HCT116 (cell line): ENCODE measurements around the gene PTPRA. TPM values are rescaled to one million over a fixed set of nuclear protein-coding genes. Genes with fewer than 3 reads are reported as not detected.
A peak's percentile ranks its signal among the peaks of the same experiment; 100 is the strongest.

ENCODE experiments used
- ATAC-seq: fragments of 200-7000 bp; cut with Tn5 transposase; 2 replicates; pipeline ENCODE4 v1.9.1; 2020; ENCODE audit warnings: mild to moderate bottlenecking, moderate library complexity
- BruUV-seq: library from RNA; stranded (reverse); fragments of 400-500 nt; replicated peaks from 2 replicates; lab custom pipeline; 2021; lab: Mats Ljungman, UMichigan
- CTCF ChIA-PET: fragments of 300-600 bp; sonication (Branson Sonifier 250); formaldehyde crosslinking; loops from one replicate; lab custom pipeline; 2021; ENCODE audit warnings: antibody characterized with exemption; lab: Charles Lee
- POLR2A ChIA-PET: fragments of 300-600, 350-600 bp; sonication (Branson Sonifier 250); formaldehyde crosslinking; loops from one replicate; lab custom pipeline; 2021; ENCODE audit warnings: antibody characterized with exemption; lab: Charles Lee
- RAD21 ChIA-PET, 2 experiments: fragments of 300-600 bp; sonication (Branson Sonifier 250); formaldehyde crosslinking; loops; one replicate each; lab custom pipeline; 2023; ENCODE audit warnings: low total read pairs in 2 of 2; ENCODE audit not compliant: uncharacterized antibody in 2 of 2, unreplicated experiment in 2 of 2, low non-redundant PET in 1 of 2; lab: Charles Lee
- DNase-seq: peaks from one replicate; pipeline ENCODE4 v3.0.0-alpha.2; 2010; ENCODE audit warnings: low read depth, low spot score
- H2AFZ ChIP-seq: fragments of 200-600 bp; shearing (Covaris generic), sonication (generic); 2 replicates; pipeline ENCODE4 v1.6.1; 2017; ENCODE audit warnings: low read depth, mixed run types, mixed read lengths, antibody characterized with exemption, low read length; ENCODE audit not compliant: poor library complexity, severe bottlenecking
- H3K27ac ChIP-seq: 2 replicates; pipeline ENCODE4 v1.5.1; 2012; ENCODE audit warnings: low read depth, low read length
- H3K27me3 ChIP-seq: fragments of 200-600 bp; sonication (generic); 2 replicates; pipeline ENCODE4 v1.6.1; 2016; ENCODE audit warnings: mixed run types, low read length, mixed read lengths; ENCODE audit not compliant: insufficient read depth
- H3K36me3 ChIP-seq, 2 experiments: fragments of 200-500 bp in 1 of 2; fragments of 200-600 bp in 1 of 2; sonication (Bioruptor generic) in 1 of 2; sonication (generic) in 1 of 2; 2 replicates each; pipeline versions ENCODE4 v1.5.1 to v1.6.1; 2014 to 2016; ENCODE audit warnings: low read length in 2 of 2, inconsistent platforms in 1 of 2, mixed read lengths in 1 of 2, mixed run types in 1 of 2; ENCODE audit not compliant: insufficient read depth in 2 of 2, control insufficient read depth in 1 of 2
- H3K4me1 ChIP-seq, 2 experiments: fragments of 200-600 bp in 1 of 2; sonication (generic) in 1 of 2; 2 replicates each; pipeline versions ENCODE4 v1.5.1 to v1.6.1; 2012 to 2017; ENCODE audit warnings: low read length in 2 of 2, inconsistent platforms in 1 of 2, mild to moderate bottlenecking in 1 of 2, mixed read lengths in 1 of 2, mixed run types in 1 of 2, moderate library complexity in 1 of 2; ENCODE audit not compliant: insufficient read depth in 2 of 2, control insufficient read depth in 1 of 2
- H3K4me2 ChIP-seq: fragments of 200-600 bp; sonication (generic); 2 replicates; pipeline ENCODE4 v1.6.1; 2017; ENCODE audit warnings: mixed run types, low read length, mixed read lengths
- H3K4me3 ChIP-seq, 2 experiments: fragments of 200-600 bp in 1 of 2; sonication (generic) in 1 of 2; replicated peaks in 1 of 2; 2 replicates each; pipeline ENCODE4 v1.5.1; 2011 to 2016; ENCODE audit warnings: low read length in 2 of 2, control low read depth in 1 of 2, low read depth in 1 of 2, mild to moderate bottlenecking in 1 of 2, mixed read lengths in 1 of 2, mixed run types in 1 of 2
- H3K79me2 ChIP-seq: fragments of 200-600 bp; sonication (generic); 2 replicates; pipeline ENCODE4 v1.6.1; 2017; ENCODE audit warnings: mild to moderate bottlenecking, mixed run types, low read length, moderate library complexity, mixed read lengths; ENCODE audit not compliant: insufficient read depth
- H3K9ac ChIP-seq: fragments of 200-600 bp; sonication (generic); 2 replicates; pipeline ENCODE4 v1.6.1; 2016; ENCODE audit warnings: low read length, mixed read lengths
- H3K9me2 ChIP-seq: fragments of 200-600 bp; sonication (generic), shearing (Covaris generic); 2 replicates; pipeline ENCODE4 v1.6.1; 2017; ENCODE audit warnings: mixed run types, mild to moderate bottlenecking, moderate library complexity; ENCODE audit not compliant: insufficient read depth
- H3K9me3 ChIP-seq, 2 experiments: fragments of 200-500 bp in 1 of 2; fragments of 200-600 bp in 1 of 2; sonication (Bioruptor generic) in 1 of 2; sonication (generic) in 1 of 2; 2 replicates each; pipeline ENCODE4 v1.6.1; 2014 to 2017; ENCODE audit warnings: low read length in 2 of 2, mixed read lengths in 2 of 2, inconsistent platforms in 1 of 2, low read depth in 1 of 2, mild to moderate bottlenecking in 1 of 2, mixed run types in 1 of 2, moderate library complexity in 1 of 2; ENCODE audit not compliant: control insufficient read depth in 1 of 2, insufficient read depth in 1 of 2
- H4K20me1 ChIP-seq: fragments of 200-600 bp; sonication (generic), shearing (Covaris generic); 2 replicates; pipeline ENCODE4 v1.6.1; 2017; ENCODE audit warnings: mixed run types, mild to moderate bottlenecking, moderate library complexity; ENCODE audit not compliant: insufficient read depth
- CEBPB ChIP-seq: IDR thresholded peaks from 2 replicates; pipeline ENCODE4 v1.6.1; 2012; ENCODE audit warnings: low read depth
- EGR1 ChIP-seq: IDR thresholded peaks from 2 replicates; pipeline ENCODE4 v1.6.1; 2012; ENCODE audit warnings: low read depth
- ELF1 ChIP-seq: IDR thresholded peaks from 2 replicates; pipeline ENCODE4 v1.6.1; 2012; ENCODE audit warnings: low read depth, borderline replicate concordance
- EZH2phosphoT487 ChIP-seq: fragments of 200-600 bp; IDR thresholded peaks from 2 replicates; pipeline ENCODE4 v1.6.1; 2018; ENCODE audit warnings: antibody characterized with exemption, borderline replicate concordance
- FOSL1 ChIP-seq: IDR thresholded peaks from 2 replicates; pipeline ENCODE4 v1.6.1; 2012; ENCODE audit warnings: low read depth
- POLR2AphosphoS5 ChIP-seq: IDR thresholded peaks from 2 replicates; pipeline ENCODE4 v1.6.1; 2011; ENCODE audit warnings: mild to moderate bottlenecking, low read depth, low read length, moderate library complexity
- RAD21 ChIP-seq: IDR thresholded peaks from 2 replicates; pipeline ENCODE4 v1.6.1; 2012; ENCODE audit warnings: low read depth, mild to moderate bottlenecking
- SP1 ChIP-seq: IDR thresholded peaks from 2 replicates; pipeline ENCODE4 v1.6.1; 2012; ENCODE audit warnings: low read depth
- TCF7L2 ChIP-seq: IDR thresholded peaks from 2 replicates; pipeline ENCODE4 v1.7.0; 2011; ENCODE audit warnings: borderline replicate concordance, inconsistent platforms; ENCODE audit not compliant: insufficient read depth, insufficient read length; ENCODE audit errors: extremely low read depth
- ZFX ChIP-seq: fragments of 450-650 bp; IDR thresholded peaks from 2 replicates; pipeline ENCODE4 v1.6.1; 2017
- ZNF274 ChIP-seq: fragments of 200-500 bp; sonication (Bioruptor generic); IDR thresholded peaks from 2 replicates; pipeline ENCODE4 v1.6.1; 2014; ENCODE audit warnings: mild to moderate bottlenecking, low read depth, low read length, inconsistent platforms
- intact Hi-C: fragments of 100-400 bp; cut with micrococcal nuclease; formaldehyde crosslinking; loops from 2 replicates; pipeline ENCODE4 v1.10.0; 2022
- total RNA-seq: library from RNA; stranded (reverse); gene quantifications from one replicate; pipeline ENCODE4 v1.2.1, GENCODE V29; 2021; ENCODE audit not compliant: unreplicated experiment
- TF ChIP-seq, protein P1 (sequence below): IDR thresholded peaks from 2 replicates; pipeline ENCODE4 v1.6.1; 2011; ENCODE audit warnings: mild to moderate bottlenecking, low read length, moderate library complexity; ENCODE audit not compliant: insufficient replicate concordance; ENCODE audit errors: extremely low read depth
- TF ChIP-seq, protein P2 (sequence below), 3 experiments: fragments of 200-600 bp in 1 of 3; sonication (generic) in 1 of 3; IDR thresholded peaks in 2 of 3; conservative IDR thresholded peaks in 1 of 3; 2 replicates each; pipeline ENCODE4 v1.5.1; 2012 to 2017; ENCODE audit warnings: low read depth in 2 of 3, low read length in 2 of 3, antibody characterized with exemption in 1 of 3, borderline replicate concordance in 1 of 3, control low read depth in 1 of 3, mild to moderate bottlenecking in 1 of 3, mixed read lengths in 1 of 3, mixed run types in 1 of 3, moderate library complexity in 1 of 3; ENCODE audit not compliant: insufficient read depth in 1 of 3

The PTPRA gene
- total RNA-seq, 1 experiment from 2014 or later, result 44.6 TPM

- Histone ChIP-seq H3K9ac (no peak overlapping the region), H3K4me2 (no peak overlapping the region), H4K20me1 (no peaks in the 10 kb centered on the region), H3K36me3 (peaks cover 5 to 13% of the 10 kb centered on the region in 2 experiments; a peak in 2 of 4 replicates), H3K79me2 (peaks cover 21% of the 10 kb centered on the region), H3K27me3 (no peaks in the 10 kb centered on the region), H2AFZ (no peak overlapping the region), H3K27ac (no peak overlapping the region), H3K4me3 (no peak overlapping the region), H3K4me1 (peaks cover 0 to 18% of the 10 kb centered on the region in 2 experiments; a peak in 2 of 4 replicates), H3K9me3 (no peaks in the 10 kb centered on the region), H3K9me2 (no peaks in the 10 kb centered on the region)
- no peak for DNase-seq
- ChIA-PET RAD21 (no interaction called here), CTCF (no interaction called here), POLR2A (no interaction called here)
- intact Hi-C loops, result loop anchor here (2.0 kb wide), 1 partner anchor 225 kb away; no protein-coding TSS in a partner anchor
- peak; percentile 46; the same call in 1 of the 2 replicates for ATAC-seq
- TF ChIP-seq, protein P1, sequence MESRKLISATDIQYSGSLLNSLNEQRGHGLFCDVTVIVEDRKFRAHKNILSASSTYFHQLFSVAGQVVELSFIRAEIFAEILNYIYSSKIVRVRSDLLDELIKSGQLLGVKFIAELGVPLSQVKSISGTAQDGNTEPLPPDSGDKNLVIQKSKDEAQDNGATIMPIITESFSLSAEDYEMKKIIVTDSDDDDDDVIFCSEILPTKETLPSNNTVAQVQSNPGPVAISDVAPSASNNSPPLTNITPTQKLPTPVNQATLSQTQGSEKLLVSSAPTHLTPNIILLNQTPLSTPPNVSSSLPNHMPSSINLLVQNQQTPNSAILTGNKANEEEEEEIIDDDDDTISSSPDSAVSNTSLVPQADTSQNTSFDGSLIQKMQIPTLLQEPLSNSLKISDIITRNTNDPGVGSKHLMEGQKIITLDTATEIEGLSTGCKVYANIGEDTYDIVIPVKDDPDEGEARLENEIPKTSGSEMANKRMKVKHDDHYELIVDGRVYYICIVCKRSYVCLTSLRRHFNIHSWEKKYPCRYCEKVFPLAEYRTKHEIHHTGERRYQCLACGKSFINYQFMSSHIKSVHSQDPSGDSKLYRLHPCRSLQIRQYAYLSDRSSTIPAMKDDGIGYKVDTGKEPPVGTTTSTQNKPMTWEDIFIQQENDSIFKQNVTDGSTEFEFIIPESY, result no peak
- TF ChIP-seq, protein P2, sequence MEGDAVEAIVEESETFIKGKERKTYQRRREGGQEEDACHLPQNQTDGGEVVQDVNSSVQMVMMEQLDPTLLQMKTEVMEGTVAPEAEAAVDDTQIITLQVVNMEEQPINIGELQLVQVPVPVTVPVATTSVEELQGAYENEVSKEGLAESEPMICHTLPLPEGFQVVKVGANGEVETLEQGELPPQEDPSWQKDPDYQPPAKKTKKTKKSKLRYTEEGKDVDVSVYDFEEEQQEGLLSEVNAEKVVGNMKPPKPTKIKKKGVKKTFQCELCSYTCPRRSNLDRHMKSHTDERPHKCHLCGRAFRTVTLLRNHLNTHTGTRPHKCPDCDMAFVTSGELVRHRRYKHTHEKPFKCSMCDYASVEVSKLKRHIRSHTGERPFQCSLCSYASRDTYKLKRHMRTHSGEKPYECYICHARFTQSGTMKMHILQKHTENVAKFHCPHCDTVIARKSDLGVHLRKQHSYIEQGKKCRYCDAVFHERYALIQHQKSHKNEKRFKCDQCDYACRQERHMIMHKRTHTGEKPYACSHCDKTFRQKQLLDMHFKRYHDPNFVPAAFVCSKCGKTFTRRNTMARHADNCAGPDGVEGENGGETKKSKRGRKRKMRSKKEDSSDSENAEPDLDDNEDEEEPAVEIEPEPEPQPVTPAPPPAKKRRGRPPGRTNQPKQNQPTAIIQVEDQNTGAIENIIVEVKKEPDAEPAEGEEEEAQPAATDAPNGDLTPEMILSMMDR (IDR thresholded peaks at IDR 0.05 in 2 of 3, conservative IDR thresholded peaks at IDR 0.05 in 1 of 3; ENCODE audit: borderline replicate concordance in 1 of 3, insufficient read depth in 1 of 3, low read depth in 2 of 3, low read length in 2 of 3), result peak in 2 of 3 experiments; percentile 15 to 27; a peak in 1 of 6 replicates
- BruUV-seq, result no TSS peak
These were observed 178.2 kb downstream of the PTPRA start for GRCh38 chr20:3051385-3052019.

GRCh38 chr20:3059489-3059888, 186.2 kb downstream of the PTPRA start:
- no peak overlapping the region for H2AFZ ChIP-seq
- no peak overlapping the region for H3K27ac ChIP-seq
- BruUV-seq, result no TSS peak
- H3K4me2 ChIP-seq, result no peak overlapping the region
- H3K9me2 ChIP-seq, result no peaks in the 10 kb centered on the region
- no peak for ATAC-seq
- no peaks in the 10 kb centered on the region for H3K36me3 ChIP-seq
- ChIA-PET POLR2A (no interaction called here), CTCF (no interaction called here), RAD21 (no interaction called here)
- intact Hi-C loops, result no loop called here
- no peaks in the 10 kb centered on the region for H3K9me3 ChIP-seq
- no peak overlapping the region for H3K9ac ChIP-seq
- no peak for DNase-seq
- H3K79me2 ChIP-seq, result no peaks in the 10 kb centered on the region
- no peaks in the 10 kb centered on the region for H3K27me3 ChIP-seq
- H3K4me3 ChIP-seq, result no peak overlapping the region
- H3K4me1 ChIP-seq, result no peaks in the 10 kb centered on the region
- no peaks in the 10 kb centered on the region for H4K20me1 ChIP-seq
- TF ChIP-seq EGR1 (no peak), CEBPB (no peak), FOSL1 (no peak), RAD21 (no peak), SP1 (no peak), ZNF274 (no peak), POLR2AphosphoS5 (no peak), ZFX (no peak), EZH2phosphoT487 (no peak), TCF7L2 (no peak), ELF1 (no peak)
- TF ChIP-seq, protein P2 (IDR thresholded peaks at IDR 0.05 in 2 of 3, conservative IDR thresholded peaks at IDR 0.05 in 1 of 3; ENCODE audit: borderline replicate concordance in 1 of 3, insufficient read depth in 1 of 3, low read depth in 2 of 3, low read length in 2 of 3), result no peak
